GM21528 (cell line): ENCODE results near the gene PRSS3.
"Not testable (repeated sequence)": the region's sequence is repeated elsewhere in the genome, so short reads cannot be mapped to it uniquely, and the experiment has no call there.

Experiments used
- ATAC-seq: cut with Tn5 transposase; IDR thresholded peaks from one replicate; pipeline ENCODE4 v1.9.1; 2021; ENCODE audit warnings: mild to moderate bottlenecking, moderate library complexity; ENCODE audit not compliant: unreplicated experiment, low FRiP score

The PRSS3 gene

GRCh38 chr9:33785914-33786313, 9.4 kb upstream of the PRSS3 start:
- ATAC-seq, result no peak

- no peak for ATAC-seq
Measured at GRCh38 chr9:33786681-33787080, 8.7 kb upstream of the PRSS3 start.

- ATAC-seq, result no peak
Measured at GRCh38 chr9:33787839-33788238, 7.5 kb upstream of the PRSS3 start.

- not testable (repeated sequence) for ATAC-seq
Measured at GRCh38 chr9:33789429-33789828, 5.9 kb upstream of the PRSS3 start.

GRCh38 chr9:33791117-33791516, 4.2 kb upstream of the PRSS3 start:
- no peak for ATAC-seq

GRCh38 chr9:33793496-33793895, 1.9 kb upstream of the PRSS3 start:
- ATAC-seq, result not testable (repeated sequence)

GRCh38 chr9:33794560-33794959, 801 bp upstream of the PRSS3 start:
- no peak for ATAC-seq

- no peak for ATAC-seq
Measured at GRCh38 chr9:33795819-33796218, 458 bp downstream of the PRSS3 start.

- not testable (repeated sequence) for ATAC-seq
Measured at GRCh38 chr9:33796679-33797078, 1.3 kb downstream of the PRSS3 start.

GRCh38 chr9:33797837-33798236, 2.5 kb downstream of the PRSS3 start:
- no peak for ATAC-seq

- no peak for ATAC-seq
Measured at GRCh38 chr9:33798545-33798944, 3.2 kb downstream of the PRSS3 start.

- no peak for ATAC-seq
Measured at GRCh38 chr9:33799928-33800704, 4.8 kb downstream of the PRSS3 start.

- ATAC-seq, result no peak
Measured at GRCh38 chr9:33800886-33801285, 5.5 kb downstream of the PRSS3 start.

GRCh38 chr9:33801943-33802500, 6.7 kb downstream of the PRSS3 start:
- not testable (repeated sequence) for ATAC-seq

GRCh38 chr9:33804196-33804595, 8.8 kb downstream of the PRSS3 start:
- not testable (repeated sequence) for ATAC-seq

- ATAC-seq, result not testable (repeated sequence)
Measured at GRCh38 chr9:33807156-33807555, 11.8 kb downstream of the PRSS3 start.

- not testable (repeated sequence) for ATAC-seq
Measured at GRCh38 chr9:33808979-33809322, 13.6 kb downstream of the PRSS3 start.

GRCh38 chr9:33809506-33809905, 14.1 kb downstream of the PRSS3 start:
- no peak for ATAC-seq

GRCh38 chr9:33813712-33814641, 18.6 kb downstream of the PRSS3 start:
- ATAC-seq, result no peak

GRCh38 chr9:33815781-33816180, 20.4 kb downstream of the PRSS3 start:
- ATAC-seq, result no peak
